ENCODE data around the gene SLC24A3. TPM values are rescaled to one million over a fixed set of nuclear protein-coding genes. Genes with fewer than 3 reads are reported as not detected.

Gene SLC24A3
- total RNA-seq, 1 experiment from 2014 or later: not detected

DNA sequence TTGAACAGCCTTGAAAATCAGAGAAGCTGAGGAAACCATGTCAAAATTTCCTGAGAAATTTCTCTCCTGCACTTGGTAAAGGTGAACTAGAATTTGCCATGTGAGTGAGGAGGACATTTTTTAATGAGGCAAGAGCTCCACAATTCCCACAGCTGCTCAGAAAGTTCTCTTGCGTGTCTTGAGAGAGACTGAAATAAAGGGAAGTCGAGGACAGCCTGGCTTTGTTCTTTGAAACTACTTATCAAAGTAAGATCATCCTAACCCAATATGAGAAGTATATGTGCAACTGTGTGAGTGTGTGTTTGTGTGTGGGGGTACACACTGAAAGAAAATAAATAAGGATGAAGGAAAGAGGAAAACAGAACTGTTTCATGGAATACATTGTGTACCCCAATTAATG lies 163.4 kb downstream of the SLC24A3 start:
- Histone ChIP-seq H3K4me3 (ENCODE audit: low read depth in 2 of 2, low read length in 2 of 2) (no peak overlapping the region), H3K4me1 (ENCODE audit: control insufficient read depth, insufficient read depth, low read length) (no peaks in the 10 kb centered on the region), H3K36me3 (ENCODE audit: control insufficient read depth, insufficient read depth, low read length) (no peaks in the 10 kb centered on the region), H3K27me3 (ENCODE audit: control insufficient read depth, insufficient read depth, low read length) (0 out of 2 replicates have a peak, but pooled peaks cover 2% of the 10 kb centered on the region), H3K27ac (ENCODE audit: low read length) (no peak overlapping the region), H3K9me3 (ENCODE audit: control insufficient read depth, insufficient read depth, low read depth, low read length) (no peaks in the 10 kb centered on the region)
- ChIA-PET POLR2A (no interaction called here), CTCF (no interaction called here)
- BruUV-seq (replicated peaks): no TSS peak
- intact Hi-C loops (cut with micrococcal nuclease; ENCODE audit: unreplicated experiment): no loop called here
- DNase-seq (ENCODE audit: low read depth, low spot score) (no peak), ATAC-seq (no peak)
- no peak for TF ChIP-seq CTCF (IDR thresholded peaks at IDR 0.05)
- TF ChIP-seq TCF7L2 (IDR thresholded peaks at IDR 0.05; ENCODE audit: low read depth, low read length): no peak
- no peak for TF ChIP-seq SIN3A (IDR thresholded peaks at IDR 0.05; ENCODE audit: borderline replicate concordance, insufficient read depth, low read depth, low read length)
- no peak for TF ChIP-seq REST (IDR thresholded peaks at IDR 0.05; ENCODE audit: insufficient read depth in 1 of 2, low read depth in 2 of 2, low read length in 1 of 2)
- TF ChIP-seq POLR2AphosphoS5 (IDR thresholded peaks at IDR 0.05; ENCODE audit: low read depth, low read length): no peak
- in situ Hi-C loops (cut with HindIII; ENCODE audit: low pct_unique_long_range_greater_than_20kb, low sequenced_read_pairs): no loop called here

- intact Hi-C loops (cut with micrococcal nuclease; ENCODE audit: unreplicated experiment): no loop called here
- Histone ChIP-seq H3K4me1 (ENCODE audit: control insufficient read depth, insufficient read depth, low read length) (no peaks in the 10 kb centered on the region), H3K36me3 (ENCODE audit: control insufficient read depth, insufficient read depth, low read length) (no peaks in the 10 kb centered on the region), H3K27me3 (ENCODE audit: control insufficient read depth, insufficient read depth, low read length) (0 out of 2 replicates have a peak, but pooled peaks cover 2% of the 10 kb centered on the region), H3K27ac (ENCODE audit: low read length) (no peak overlapping the region), H3K4me3 (ENCODE audit: low read depth in 2 of 2, low read length in 2 of 2) (no peak overlapping the region), H3K9me3 (ENCODE audit: control insufficient read depth, insufficient read depth, low read depth, low read length) (no peaks in the 10 kb centered on the region)
- in situ Hi-C loops (cut with HindIII; ENCODE audit: low pct_unique_long_range_greater_than_20kb, low sequenced_read_pairs): no loop called here
- BruUV-seq (replicated peaks): no TSS peak
- TF ChIP-seq SIN3A (IDR thresholded peaks at IDR 0.05; ENCODE audit: borderline replicate concordance, insufficient read depth, low read depth, low read length): no peak
- no peak for TF ChIP-seq TCF7L2 (IDR thresholded peaks at IDR 0.05; ENCODE audit: low read depth, low read length)
- TF ChIP-seq CTCF (IDR thresholded peaks at IDR 0.05): no peak
- ChIA-PET POLR2A (no interaction called here), CTCF (no interaction called here)
- DNase-seq (ENCODE audit: low read depth, low spot score) (no peak), ATAC-seq (no peak)
Observed at GRCh38 chr20:19376451-19377229, 164.2 kb downstream of the SLC24A3 start.

All from Panc1 (cell line).